Measurements from ENCODE around the gene MXI1.

GRCh38 chr10:110276603-110277002 is 69.2 kb downstream of the MXI1 start:
- TF ChIP-seq, protein P1, sequence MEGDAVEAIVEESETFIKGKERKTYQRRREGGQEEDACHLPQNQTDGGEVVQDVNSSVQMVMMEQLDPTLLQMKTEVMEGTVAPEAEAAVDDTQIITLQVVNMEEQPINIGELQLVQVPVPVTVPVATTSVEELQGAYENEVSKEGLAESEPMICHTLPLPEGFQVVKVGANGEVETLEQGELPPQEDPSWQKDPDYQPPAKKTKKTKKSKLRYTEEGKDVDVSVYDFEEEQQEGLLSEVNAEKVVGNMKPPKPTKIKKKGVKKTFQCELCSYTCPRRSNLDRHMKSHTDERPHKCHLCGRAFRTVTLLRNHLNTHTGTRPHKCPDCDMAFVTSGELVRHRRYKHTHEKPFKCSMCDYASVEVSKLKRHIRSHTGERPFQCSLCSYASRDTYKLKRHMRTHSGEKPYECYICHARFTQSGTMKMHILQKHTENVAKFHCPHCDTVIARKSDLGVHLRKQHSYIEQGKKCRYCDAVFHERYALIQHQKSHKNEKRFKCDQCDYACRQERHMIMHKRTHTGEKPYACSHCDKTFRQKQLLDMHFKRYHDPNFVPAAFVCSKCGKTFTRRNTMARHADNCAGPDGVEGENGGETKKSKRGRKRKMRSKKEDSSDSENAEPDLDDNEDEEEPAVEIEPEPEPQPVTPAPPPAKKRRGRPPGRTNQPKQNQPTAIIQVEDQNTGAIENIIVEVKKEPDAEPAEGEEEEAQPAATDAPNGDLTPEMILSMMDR (IDR thresholded peaks at IDR 0.05; ENCODE audit: low read depth, low read length, missing input control): no peak
- TF ChIP-seq RAD21 (IDR thresholded peaks at IDR 0.05): no peak
- TF ChIP-seq EGR1 (IDR thresholded peaks at IDR 0.05; ENCODE audit: low read depth in 2 of 2): no peak
- no peak for TF ChIP-seq SP1 (IDR thresholded peaks at IDR 0.05)
- TF ChIP-seq REST (IDR thresholded peaks at IDR 0.05): no peak
- TF ChIP-seq YY1 (IDR thresholded peaks at IDR 0.05): no peak
- TF ChIP-seq MAX (IDR thresholded peaks at IDR 0.05): no peak
- no peak for TF ChIP-seq NR2F2 (IDR thresholded peaks at IDR 0.05)
- TF ChIP-seq ZBTB33 (IDR thresholded peaks at IDR 0.05): no peak
- no peak for TF ChIP-seq FOXA1 (IDR thresholded peaks at IDR 0.05)
- TF ChIP-seq, protein P2, sequence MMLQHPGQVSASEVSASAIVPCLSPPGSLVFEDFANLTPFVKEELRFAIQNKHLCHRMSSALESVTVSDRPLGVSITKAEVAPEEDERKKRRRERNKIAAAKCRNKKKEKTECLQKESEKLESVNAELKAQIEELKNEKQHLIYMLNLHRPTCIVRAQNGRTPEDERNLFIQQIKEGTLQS (IDR thresholded peaks at IDR 0.05): no peak
- no peak for TF ChIP-seq TAF1 (conservative IDR thresholded peaks at IDR 0.05)
- TF ChIP-seq GABPA (IDR thresholded peaks at IDR 0.05 in 1 of 2, conservative IDR thresholded peaks at IDR 0.05 in 1 of 2): no peak
- no peak for TF ChIP-seq JUND (IDR thresholded peaks at IDR 0.05)
